Measurements from ENCODE around the gene PDIA5.

GRCh38 chr3:123154020-123154985 is 87.5 kb downstream of the PDIA5 start:
- TF ChIP-seq CTCF (IDR thresholded peaks at IDR 0.05) (no peak), POLR2A (IDR thresholded peaks at IDR 0.05) (no peak)
